Right hindlimb (tissue), 1 donor: ENCODE data around the gene KLHL2.

Source experiments
- DNase-seq: peaks from one replicate; pipeline ENCODE4 v3.0.0-alpha.2; 2018

KLHL2 gene

GRCh38 chr4:165293927-165294649, 86.7 kb downstream of the KLHL2 start:
- DNase-seq, result no peak

GRCh38 chr4:165294907-165295306, 87.5 kb downstream of the KLHL2 start:
- DNase-seq, result no peak

GRCh38 chr4:165297626-165298025, 90.3 kb downstream of the KLHL2 start:
- no peak for DNase-seq

- no peak for DNase-seq
Measured at GRCh38 chr4:165299399-165300060, 92.2 kb downstream of the KLHL2 start.

- DNase-seq, result no peak
Measured at GRCh38 chr4:165301833-165302232, 94.5 kb downstream of the KLHL2 start.

- DNase-seq, result no peak
Measured at GRCh38 chr4:165302658-165303057, 95.3 kb downstream of the KLHL2 start.

- DNase-seq, result no peak
Measured at GRCh38 chr4:165308166-165308565, 100.8 kb downstream of the KLHL2 start.

- no peak for DNase-seq
Measured at GRCh38 chr4:165308606-165309005, 101.2 kb downstream of the KLHL2 start.

- no peak for DNase-seq
Measured at GRCh38 chr4:165309456-165309855, 102.1 kb downstream of the KLHL2 start.

- no peak for DNase-seq
Measured at GRCh38 chr4:165312506-165312905, 105.1 kb downstream of the KLHL2 start.

GRCh38 chr4:165319030-165319429, 111.7 kb downstream of the KLHL2 start:
- DNase-seq, result no peak

- DNase-seq, result no peak
Measured at GRCh38 chr4:165319509-165319908, 112.1 kb downstream of the KLHL2 start.

GRCh38 chr4:165324236-165324917, 117.0 kb downstream of the KLHL2 start:
- no peak for DNase-seq

- no peak for DNase-seq
Measured at GRCh38 chr4:165324918-165325304, 117.5 kb downstream of the KLHL2 start.

- DNase-seq, result no peak
Measured at GRCh38 chr4:165325732-165326512, 118.6 kb downstream of the KLHL2 start.

- DNase-seq, result peak; percentile 52
Measured at GRCh38 chr4:165326831-165327210, 119.5 kb downstream of the KLHL2 start.

GRCh38 chr4:165327211-165328100, 120.1 kb downstream of the KLHL2 start, which contains the start of gene MSMO1:
MSMO1 (plus strand) TSS chr4:165327669; CDS start chr4:165333371, 5,702 bp downstream.
- peak; percentile 100 for DNase-seq

GRCh38 chr4:165328101-165328425, 120.7 kb downstream of the KLHL2 start:
- DNase-seq, result no peak

- no peak for DNase-seq
Measured at GRCh38 chr4:165328708-165329107, 121.3 kb downstream of the KLHL2 start.

GRCh38 chr4:165330071-165330470, 122.7 kb downstream of the KLHL2 start:
- DNase-seq, result no peak

- no peak for DNase-seq
Measured at GRCh38 chr4:165330666-165331065, 123.3 kb downstream of the KLHL2 start.

- no peak for DNase-seq
Measured at GRCh38 chr4:165331359-165331758, 124.0 kb downstream of the KLHL2 start.
